ENCODE data around the gene PTPRE. TPM values are rescaled to one million over a fixed set of nuclear protein-coding genes. Genes with fewer than 3 reads are reported as not detected.
A peak's percentile ranks its signal among the peaks of the same experiment; 100 is the strongest.

The PTPRE gene
- total and polyA plus RNA-seq, 2 of the 4 experiments (the other 2 are of a cell fraction), result 0.34 to 0.54 TPM

GRCh38 chr10:128095753-128096469 lies 189.0 kb downstream of the PTPRE start:
- H3K4ac ChIP-seq (ENCODE audit: low read depth, low read length), result no peak overlapping the region
- WGBS, 2 experiments (ENCODE audit: extremely low coverage in 2 of 2, insufficient read length in 1 of 2), result 92% methylated on average over 6 of the region's 11 CpGs; no CpG with 5 or more reads in 1 of the 2 experiments

More at GRCh38 chr10:128095753-128096469, 189.0 kb downstream of the PTPRE start:
- in situ Hi-C loops (cut with MboI; ENCODE audit: low sequenced_read_pairs) (no loop called here), intact Hi-C loops (cut with micrococcal nuclease) (no loop called here), dilution Hi-C loops (cut with HindIII; ENCODE audit: low sequenced_read_pairs, unreplicated experiment) (no loop called here)
- H2AFZ ChIP-seq (replicated peaks; ENCODE audit: low read length, poor library complexity), result peak overlapping the region; percentile 63
- H3K4me2 ChIP-seq (ENCODE audit: low read depth, low read length), result no peak overlapping the region
- H4K5ac ChIP-seq (ENCODE audit: low read depth, low read length), result no peak overlapping the region
- no peak overlapping the region for H3K4me3 ChIP-seq (ENCODE audit: insufficient read depth, low read depth, low read length)
- H2BK120ac ChIP-seq (ENCODE audit: low read depth, low read length), result no peak overlapping the region
- H3K27ac ChIP-seq (ENCODE audit: insufficient read depth, low read length), result no peak overlapping the region
- no peak overlapping the region for H2BK20ac ChIP-seq (ENCODE audit: low read depth, low read length)
- ChIA-PET CTCF (no interaction called here), POLR2A (ENCODE audit: unreplicated experiment) (no interaction called here)
- DNase-seq (no peak), ATAC-seq (ENCODE audit: low read depth) (no peak)
- peak overlapping the region; percentile 53 for H2AK9ac ChIP-seq (replicated peaks; ENCODE audit: low read depth, low read length, poor library complexity)
- H4K91ac ChIP-seq (ENCODE audit: insufficient read depth, low read depth, low read length), result no peak overlapping the region
- no peak overlapping the region for H2AK5ac ChIP-seq (ENCODE audit: low read depth, low read length)
- H2BK15ac ChIP-seq (ENCODE audit: low read depth, low read length), result no peak overlapping the region
- peaks cover 12% of the 10 kb centered on the region for H3K36me3 ChIP-seq (ENCODE audit: control insufficient read depth, insufficient read depth, low read length)
- H3K27me3 ChIP-seq (ENCODE audit: control insufficient read depth, insufficient read depth, low read length), result no peaks in the 10 kb centered on the region
- H3K9me1 ChIP-seq (ENCODE audit: insufficient read depth, low read length), result peaks cover 8% of the 10 kb centered on the region; the same call in 1 of the 2 replicates
- no peaks in the 10 kb centered on the region for H3K9me3 ChIP-seq (ENCODE audit: control insufficient read depth, insufficient read depth, low read length)
- BruUV-seq (replicated peaks), result no TSS peak
- H4K8ac ChIP-seq (ENCODE audit: low read depth in 2 of 2, low read length in 2 of 2), result no peak overlapping the region
- no peaks in the 10 kb centered on the region; the same call in 1 of the 2 replicates for H4K20me1 ChIP-seq (ENCODE audit: insufficient read depth, low read length)
- peaks cover 4 to 10% of the 10 kb centered on the region in 2 experiments; a peak in 3 of 4 replicates for H3K79me1 ChIP-seq (ENCODE audit: low read depth in 1 of 2, low read length in 2 of 2)
- TF ChIP-seq ELK1 (IDR thresholded peaks at IDR 0.05; ENCODE audit: borderline replicate concordance, low read depth, low read length) (no peak), NFE2L2 (IDR thresholded peaks at IDR 0.05; ENCODE audit: low read depth, low read length) (no peak), MAZ (IDR thresholded peaks at IDR 0.05; ENCODE audit: borderline replicate concordance, low read depth, low read length) (no peak), RFX5 (IDR thresholded peaks at IDR 0.05; ENCODE audit: low read depth, low read length) (no peak), MXI1 (IDR thresholded peaks at IDR 0.05; ENCODE audit: borderline replicate concordance, low read depth, low read length) (no peak), FOS (IDR thresholded peaks at IDR 0.05; ENCODE audit: low read depth, low read length) (no peak)
- no peak overlapping the region for H2BK5ac ChIP-seq (ENCODE audit: low read depth, low read length, poor library complexity, severe bottlenecking)
- no peak overlapping the region for H3K23ac ChIP-seq (ENCODE audit: low read depth, low read length)
- H3K18ac ChIP-seq (ENCODE audit: low read depth, low read length), result no peak overlapping the region
- no peak overlapping the region for H3K9ac ChIP-seq (ENCODE audit: low read depth, low read length)
- no peak overlapping the region for H3K56ac ChIP-seq (ENCODE audit: extremely low read depth, insufficient read depth, low read length)
- no peak overlapping the region for H3K14ac ChIP-seq (replicated peaks; ENCODE audit: low read depth, low read length)
- no peaks in the 10 kb centered on the region for H3K4me1 ChIP-seq (ENCODE audit: control insufficient read depth, insufficient read depth, low read length)
